GM23248 (cell line): ENCODE results near the gene MLLT10. TPM values are rescaled to one million over a fixed set of nuclear protein-coding genes. Genes with fewer than 3 reads are reported as not detected.

Source experiments
- DNase-seq: peaks from one replicate; pipeline ENCODE4 v3.0.0-alpha.2; 2015
- H2AFZ ChIP-seq: fragments of 200-600 bp; sonication (generic); 2 replicates; pipeline ENCODE4 v1.6.1; 2016; ENCODE audit warnings: antibody characterized with exemption
- H3F3A ChIP-seq: fragments of 200-600 bp; sonication (generic); 2 replicates; pipeline ENCODE4 v1.6.1; 2016; ENCODE audit warnings: mild to moderate bottlenecking, antibody characterized with exemption, mixed run types; ENCODE audit not compliant: insufficient read depth
- H3K27ac ChIP-seq: fragments of 200-600 bp; sonication (generic); 2 replicates; pipeline ENCODE4 v1.5.1; 2016; ENCODE audit warnings: mild to moderate bottlenecking
- H3K27me3 ChIP-seq: fragments of 200-600 bp; sonication (generic); replicated peaks from 2 replicates; pipeline ENCODE4 v1.6.1; 2016; ENCODE audit warnings: mild to moderate bottlenecking; ENCODE audit not compliant: insufficient read depth
- H3K36me3 ChIP-seq: fragments of 200-600 bp; sonication (generic); 2 replicates; pipeline ENCODE4 v1.6.1; 2016; ENCODE audit warnings: low read depth, mild to moderate bottlenecking
- H3K4me1 ChIP-seq: fragments of 200-600 bp; sonication (generic); 2 replicates; pipeline ENCODE4 v1.6.1; 2016; ENCODE audit warnings: mild to moderate bottlenecking; ENCODE audit not compliant: insufficient read depth
- H3K4me2 ChIP-seq: fragments of 200-600 bp; sonication (generic); one replicate; pipeline ENCODE4 v1.6.1; 2016; ENCODE audit warnings: mild to moderate bottlenecking; ENCODE audit not compliant: unreplicated experiment
- H3K4me3 ChIP-seq: fragments of 200-600 bp; sonication (generic); 2 replicates; pipeline ENCODE4 v1.5.1; 2016; ENCODE audit warnings: mild to moderate bottlenecking
- H3K79me2 ChIP-seq: fragments of 200-600 bp; sonication (generic); 2 replicates; pipeline ENCODE4 v1.6.1; 2016; ENCODE audit warnings: mild to moderate bottlenecking; ENCODE audit not compliant: insufficient read depth
- H3K9ac ChIP-seq: fragments of 200-600 bp; sonication (generic); 2 replicates; pipeline ENCODE4 v1.6.1; 2016; ENCODE audit warnings: mild to moderate bottlenecking
- H3K9me2 ChIP-seq: fragments of 200-600 bp; sonication (generic); 2 replicates; pipeline ENCODE4 v1.6.1; 2016; ENCODE audit warnings: mixed run types, mild to moderate bottlenecking, moderate library complexity; ENCODE audit not compliant: insufficient read depth
- H3K9me3 ChIP-seq: fragments of 200-600 bp; sonication (generic); one replicate; pipeline ENCODE4 v1.6.1; 2017; ENCODE audit warnings: low read depth
- H4K20me1 ChIP-seq: fragments of 200-600 bp; sonication (generic); 2 replicates; pipeline ENCODE4 v1.6.0; 2016; ENCODE audit not compliant: insufficient read depth
- EZH2 ChIP-seq: fragments of 200-600 bp; sonication (generic); IDR thresholded peaks from 2 replicates; pipeline ENCODE4 v1.6.1; 2018; ENCODE audit warnings: antibody characterized with exemption, mild to moderate bottlenecking; ENCODE audit not compliant: insufficient read depth, poor library complexity, severe bottlenecking
- EZH2phosphoT487 ChIP-seq: fragments of 200-600 bp; sonication (generic); IDR thresholded peaks from 2 replicates; pipeline ENCODE4 v1.6.1; 2018; ENCODE audit warnings: antibody characterized with exemption, moderate library complexity, mild to moderate bottlenecking, low read depth; ENCODE audit not compliant: insufficient read depth
- WGBS, 2 experiments: methylation state at CpG; one replicate each; pipeline ENCODE4 v1.1.6; 2015 to 2017; ENCODE audit warnings: low lambda C conversion rate in 2 of 2, low coverage in 1 of 2; ENCODE audit errors: missing lambda C conversion rate in 2 of 2; 5-methylcytosine and 5-hydroxymethylcytosine counted together
- in situ Hi-C: fragments of 300-500 bp; cut with MboI; formaldehyde crosslinking; loops from 2 replicates; pipeline ENCODE4 v1.15.0; 2020
- polyA plus RNA-seq: library from polyadenylated mRNA; unstranded; fragments of >200 nt; fragmentation: Nextera tagmentation; extraction: Ambion mirVana; gene quantifications from 2 replicates; pipeline ENCODE4 v1.2.1, GENCODE V29; 2016
- total RNA-seq: library from RNA; depleted of rRNA; stranded (reverse); fragments of >200 nt; shearing (Covaris generic); gene quantifications from 2 replicates; pipeline ENCODE4 v1.2.3, GENCODE V29; 2014

MLLT10 gene
- total and polyA plus RNA-seq, 2 experiments from 2014 or later, result 8.9 to 19.8 TPM

DNA sequence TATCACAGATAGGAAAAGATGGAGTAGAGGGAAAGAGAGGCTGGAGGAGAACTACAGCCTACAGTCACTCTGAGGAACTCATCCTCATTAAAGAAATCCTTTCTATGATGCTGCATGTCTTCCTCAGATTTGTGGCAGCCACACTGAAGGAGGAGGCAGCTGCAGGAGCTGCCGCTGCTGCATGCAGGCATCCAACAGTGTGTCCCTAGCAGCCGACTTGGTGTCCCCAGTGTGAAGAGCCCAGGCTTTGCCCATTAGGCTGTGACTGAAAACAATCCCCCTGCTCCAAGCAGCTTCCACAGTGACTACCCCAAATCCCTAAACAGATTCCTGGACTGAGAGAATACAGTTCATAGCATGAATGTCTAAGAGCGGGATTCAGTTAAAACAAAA is 31.7 kb upstream of the MLLT10 start:
- H3K9me2 ChIP-seq, result no peaks in the 10 kb centered on the region
- in situ Hi-C loops, result loop anchor here (25.0 kb wide), 1 partner anchor 735 kb away; no protein-coding TSS in a partner anchor
- H3K4me2 ChIP-seq, result no peak overlapping the region
- WGBS, 2 experiments, result 83 to 88% methylated on average over 3 of the region's 3 CpGs
- H3K27ac ChIP-seq, result no peak overlapping the region
- no peak overlapping the region for H3K9ac ChIP-seq
- no peak overlapping the region for H3K4me3 ChIP-seq
- no peaks in the 10 kb centered on the region for H3K36me3 ChIP-seq
- H3K27me3 ChIP-seq, result no peaks in the 10 kb centered on the region; the same call in 1 of the 2 replicates
- H3K9me3 ChIP-seq, result no peaks in the 10 kb centered on the region
- TF ChIP-seq EZH2 (no peak), EZH2phosphoT487 (no peak)
- H3K4me1 ChIP-seq, result no peaks in the 10 kb centered on the region
- peaks cover 12% of the 10 kb centered on the region for H3F3A ChIP-seq
- no peaks in the 10 kb centered on the region for H4K20me1 ChIP-seq
- no peak for DNase-seq
- H2AFZ ChIP-seq, result no peak overlapping the region
- H3K79me2 ChIP-seq, result no peaks in the 10 kb centered on the region

DNA sequence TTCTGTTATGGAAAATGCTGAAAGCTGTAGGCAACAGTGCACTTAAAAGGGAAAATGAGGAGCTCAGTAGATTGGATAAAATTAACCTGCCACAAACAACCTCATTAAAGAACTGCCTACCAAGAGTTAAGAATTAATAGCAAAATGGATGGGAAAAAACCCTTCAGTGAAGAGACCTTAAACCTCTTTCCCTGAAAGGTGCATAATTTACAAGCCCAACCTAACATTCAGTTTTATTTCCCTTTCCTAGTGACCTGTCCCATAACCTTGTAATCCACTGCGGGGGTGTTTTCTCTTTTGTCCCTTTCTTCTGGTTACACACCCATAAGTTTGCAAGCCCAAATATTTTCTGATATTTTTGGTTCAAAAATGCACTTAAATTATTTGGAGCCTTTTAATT is 30.5 kb upstream of the MLLT10 start:
- TF ChIP-seq EZH2phosphoT487 (no peak), EZH2 (no peak)
- Histone ChIP-seq H3K27me3 (no peaks in the 10 kb centered on the region; the same call in 1 of the 2 replicates), H3F3A (peaks cover 3% of the 10 kb centered on the region; the same call in 1 of the 2 replicates), H3K9me2 (no peaks in the 10 kb centered on the region), H3K27ac (no peak overlapping the region), H3K4me1 (no peaks in the 10 kb centered on the region), H3K4me2 (no peak overlapping the region), H4K20me1 (no peaks in the 10 kb centered on the region), H3K36me3 (no peaks in the 10 kb centered on the region), H3K4me3 (no peak overlapping the region), H2AFZ (no peak overlapping the region), H3K9ac (no peak overlapping the region), H3K9me3 (no peaks in the 10 kb centered on the region), H3K79me2 (no peaks in the 10 kb centered on the region)
- 94 to 96% methylated on average over 1 of the region's 1 CpG for WGBS, 2 experiments
- in situ Hi-C loops, result loop anchor here (25.0 kb wide), 1 partner anchor 734 kb away; no protein-coding TSS in a partner anchor
- no peak for DNase-seq

DNA sequence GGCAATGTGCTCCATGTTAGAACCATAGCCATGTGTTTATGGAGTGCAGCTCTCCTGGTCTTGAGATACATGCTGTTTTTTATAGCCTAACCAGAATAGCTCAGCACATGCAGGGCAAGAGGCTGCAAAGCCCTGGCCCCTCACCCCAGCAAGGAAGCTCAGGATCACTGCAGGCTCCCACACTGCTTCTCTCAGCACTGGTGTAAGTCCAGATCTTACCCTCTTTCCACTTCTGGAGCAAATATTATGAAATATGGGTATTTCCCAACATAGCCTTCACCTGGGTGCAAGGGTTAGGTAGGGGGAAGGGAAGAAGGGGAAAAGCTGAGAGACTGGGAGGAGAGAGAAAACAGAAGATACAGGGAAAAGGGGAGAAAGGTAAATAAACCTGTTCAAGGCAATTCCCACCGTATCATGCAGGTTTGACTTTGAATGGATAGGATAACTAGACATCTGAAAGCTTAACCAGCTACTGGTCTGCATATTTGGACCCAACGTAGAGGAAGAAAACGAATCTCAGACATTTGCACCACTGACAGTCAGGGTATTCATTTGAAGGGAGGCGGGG is 28.2 kb upstream of the MLLT10 start:
- in situ Hi-C loops, result loop anchor here (25.0 kb wide), 1 partner anchor 732 kb away; no protein-coding TSS in a partner anchor
- H2AFZ ChIP-seq, result no peak overlapping the region
- no peaks in the 10 kb centered on the region for H3K27me3 ChIP-seq
- no peak for TF ChIP-seq EZH2
- TF ChIP-seq EZH2phosphoT487, result no peak
- no peaks in the 10 kb centered on the region for H3K9me3 ChIP-seq
- no peaks in the 10 kb centered on the region for H3K9me2 ChIP-seq
- WGBS, 2 experiments, result 81 to 84% methylated on average over 4 of the region's 4 CpGs
- H4K20me1 ChIP-seq, result no peaks in the 10 kb centered on the region
- no peak overlapping the region for H3K9ac ChIP-seq
- no peak overlapping the region for H3K4me2 ChIP-seq
- no peaks in the 10 kb centered on the region for H3K36me3 ChIP-seq
- H3K27ac ChIP-seq, result no peak overlapping the region
- H3K79me2 ChIP-seq, result no peaks in the 10 kb centered on the region
- no peaks in the 10 kb centered on the region for H3F3A ChIP-seq
- DNase-seq, result no peak
- no peak overlapping the region for H3K4me3 ChIP-seq
- no peaks in the 10 kb centered on the region; the same call in 1 of the 2 replicates for H3K4me1 ChIP-seq

DNA sequence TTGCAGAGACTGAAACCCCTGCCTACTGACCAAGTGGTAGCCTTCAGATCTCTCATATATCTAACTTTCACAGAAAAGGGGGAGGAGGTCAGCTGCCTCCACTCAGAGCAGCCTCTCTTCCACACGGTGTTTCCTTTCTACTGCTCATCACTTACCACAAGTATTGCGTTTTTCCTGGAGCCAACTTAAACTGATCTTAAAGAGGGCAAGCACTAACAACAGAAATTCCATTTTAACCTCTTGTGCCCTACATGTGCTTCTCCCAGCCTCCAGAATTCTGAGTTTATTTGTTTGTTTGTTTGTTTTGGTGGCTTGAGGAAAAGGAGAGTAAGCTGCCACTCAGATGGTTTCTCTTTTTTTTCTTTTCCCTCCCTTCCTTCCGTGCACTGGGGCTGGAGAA is 27.7 kb upstream of the MLLT10 start:
- WGBS, 2 experiments, result 64 to 67% methylated on average over 3 of the region's 3 CpGs
- no peak for TF ChIP-seq EZH2phosphoT487
- TF ChIP-seq EZH2, result no peak
- DNase-seq, result no peak
- Histone ChIP-seq H3K9me3 (no peaks in the 10 kb centered on the region), H3K4me1 (no peaks in the 10 kb centered on the region; the same call in 1 of the 2 replicates), H3F3A (no peaks in the 10 kb centered on the region), H3K9me2 (no peaks in the 10 kb centered on the region), H3K79me2 (no peaks in the 10 kb centered on the region), H3K9ac (no peak overlapping the region), H3K27me3 (no peaks in the 10 kb centered on the region), H3K36me3 (no peaks in the 10 kb centered on the region), H3K27ac (no peak overlapping the region), H3K4me2 (no peak overlapping the region), H2AFZ (no peak overlapping the region), H3K4me3 (no peak overlapping the region), H4K20me1 (no peaks in the 10 kb centered on the region)
- in situ Hi-C loops, result loop anchor here (25.0 kb wide), 1 partner anchor 731 kb away; no protein-coding TSS in a partner anchor
